ENCODE data around the gene RALGPS1. TPM values are rescaled to one million over a fixed set of nuclear protein-coding genes. Genes with fewer than 3 reads are reported as not detected.

RALGPS1 gene
- total and polyA plus RNA-seq, 10 donors = 2.5 to 27.3 (median 14.1) TPM

- Histone ChIP-seq H3K27ac (peak overlapping the region in 7 of 8 donors; percentile 46 to 82 (median 78)), H3K4me3 (peak overlapping the region; percentile 52 to 87 (median 62)), H3K9me3 (no peaks in the 10 kb centered on the region), H3K27me3 (replicated peaks in 1 of 7) (no peaks in the 10 kb centered on the region), H3K4me1 (peaks cover 0 to 18% (median 14%) of the 10 kb centered on the region in 6 donors), H3K36me3 (no peaks in the 10 kb centered on the region)
- TF ChIP-seq CTCF (IDR thresholded peaks at IDR 0.05 in 8 of 11, conservative IDR thresholded peaks at IDR 0.05 in 3 of 11) (peak in 3 of 11 experiments; percentile 12 to 16 (median 13)), POLR2AphosphoS5 (IDR thresholded peaks at IDR 0.05) (peak; percentile 83 to 91 (median 88)), POLR2A (IDR thresholded peaks at IDR 0.05) (peak in 1 of 3 donors; percentile 18)
- DNase-seq = peak; percentile 99
- WGBS, 5 donors = 8 to 34% (median 12%) methylated on average over 22 to 53 of the region's 53 CpGs
- intact Hi-C loops (cut with DNase I; ENCODE audit: low total_unique reads) = no loop called here
These were observed 330.3 kb downstream of the RALGPS1 start for GRCh38 chr9:127244609-127245601.

DNA sequence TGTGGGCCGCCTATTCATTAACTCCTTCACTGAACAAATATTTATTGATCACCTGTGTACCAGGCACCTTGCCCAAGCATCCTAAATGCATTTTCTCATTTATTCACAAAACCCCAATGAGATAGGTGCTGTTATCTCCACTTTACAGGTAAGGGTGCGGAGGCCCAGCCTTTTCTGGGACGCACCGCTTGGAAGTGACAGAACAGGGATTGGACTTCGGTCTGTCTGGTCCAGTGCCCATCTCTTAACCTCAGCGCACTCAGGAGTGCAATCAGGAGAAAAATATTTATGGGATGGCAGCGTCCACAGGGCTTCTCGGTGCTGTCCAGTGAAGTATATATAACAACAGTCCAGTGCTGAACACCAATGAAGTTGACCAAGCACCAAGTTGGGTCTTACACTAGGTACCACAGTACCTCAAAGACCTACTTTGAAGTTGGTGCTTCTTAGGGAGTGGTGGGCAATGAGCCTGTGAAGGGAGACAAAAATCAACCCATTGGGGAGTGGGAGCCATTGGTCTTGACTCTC lies 331.1 kb downstream of the RALGPS1 start:
- Histone ChIP-seq H3K27me3 (replicated peaks in 1 of 7) (no peaks in the 10 kb centered on the region), H3K4me3 (peak overlapping the region; percentile 52 to 87 (median 62)), H3K9me3 (no peaks in the 10 kb centered on the region), H3K36me3 (no peaks in the 10 kb centered on the region), H3K27ac (peak overlapping the region in 3 of 8 donors; percentile 78 to 82 (median 79)), H3K4me1 (peaks cover 0 to 18% (median 14%) of the 10 kb centered on the region in 6 donors)
- TF ChIP-seq POLR2A (IDR thresholded peaks at IDR 0.05) (no peak), POLR2AphosphoS5 (IDR thresholded peaks at IDR 0.05) (no peak), CTCF (IDR thresholded peaks at IDR 0.05 in 8 of 11, conservative IDR thresholded peaks at IDR 0.05 in 3 of 11) (no peak)
- no peak for DNase-seq
- 83 to 86% (median 84%) methylated on average over 8 of the region's 8 CpGs for WGBS, 5 donors
- intact Hi-C loops (cut with DNase I; ENCODE audit: low total_unique reads) = no loop called here

- no peak for DNase-seq
- WGBS, 5 donors = 80 to 92% (median 88%) methylated on average over 3 of the region's 3 CpGs
- TF ChIP-seq POLR2AphosphoS5 (IDR thresholded peaks at IDR 0.05) (no peak), POLR2A (IDR thresholded peaks at IDR 0.05) (no peak), CTCF (IDR thresholded peaks at IDR 0.05 in 8 of 11, conservative IDR thresholded peaks at IDR 0.05 in 3 of 11) (no peak)
- intact Hi-C loops (cut with DNase I; ENCODE audit: low total_unique reads) = no loop called here
- no peak overlapping the region for H3K4me3 ChIP-seq
- no peak overlapping the region for H3K27ac ChIP-seq
- no peaks in the 10 kb centered on the region for H3K9me3 ChIP-seq
- H3K4me1 ChIP-seq = peaks cover 0 to 18% (median 14%) of the 10 kb centered on the region in 6 donors
- H3K36me3 ChIP-seq = no peaks in the 10 kb centered on the region
- H3K27me3 ChIP-seq (replicated peaks in 1 of 7) = no peaks in the 10 kb centered on the region
These were observed 333.7 kb downstream of the RALGPS1 start for GRCh38 chr9:127248241-127248640.

GRCh38 chr9:127249877-127250276 lies 335.3 kb downstream of the RALGPS1 start:
- H3K4me1 ChIP-seq = peaks cover 0 to 11% (median 8%) of the 10 kb centered on the region in 6 donors
- DNase-seq = no peak
- 88 to 96% (median 89%) methylated on average over 5 of the region's 5 CpGs for WGBS, 5 donors
- H3K4me3 ChIP-seq = no peak overlapping the region
- intact Hi-C loops (cut with DNase I; ENCODE audit: low total_unique reads) = no loop called here
- H3K27me3 ChIP-seq (replicated peaks in 1 of 7) = no peaks in the 10 kb centered on the region
- no peaks in the 10 kb centered on the region for H3K36me3 ChIP-seq
- no peak overlapping the region for H3K27ac ChIP-seq
- H3K9me3 ChIP-seq = no peaks in the 10 kb centered on the region
- TF ChIP-seq POLR2AphosphoS5 (IDR thresholded peaks at IDR 0.05) (no peak), POLR2A (IDR thresholded peaks at IDR 0.05) (no peak), CTCF (IDR thresholded peaks at IDR 0.05 in 8 of 11, conservative IDR thresholded peaks at IDR 0.05 in 3 of 11) (no peak)
